DOHH2 (cell line): Measurements from ENCODE around the gene SMYD2.

Experiments
- CTCF ChIP-seq: fragments of 200-600 bp; sonication (generic); IDR thresholded peaks from one replicate; pipeline ENCODE4 v1.5.1; 2014; ENCODE audit warnings: antibody characterized with exemption, mild to moderate bottlenecking, low read depth, low read length; ENCODE audit not compliant: poor library complexity, severe bottlenecking
- EZH2phosphoT487 ChIP-seq: fragments of 200-600 bp; sonication (generic); IDR thresholded peaks from 2 replicates; pipeline ENCODE4 v1.6.1; 2017; ENCODE audit warnings: borderline replicate concordance, mild to moderate bottlenecking, antibody characterized with exemption, low read length, moderate library complexity, mixed read lengths

DNA sequence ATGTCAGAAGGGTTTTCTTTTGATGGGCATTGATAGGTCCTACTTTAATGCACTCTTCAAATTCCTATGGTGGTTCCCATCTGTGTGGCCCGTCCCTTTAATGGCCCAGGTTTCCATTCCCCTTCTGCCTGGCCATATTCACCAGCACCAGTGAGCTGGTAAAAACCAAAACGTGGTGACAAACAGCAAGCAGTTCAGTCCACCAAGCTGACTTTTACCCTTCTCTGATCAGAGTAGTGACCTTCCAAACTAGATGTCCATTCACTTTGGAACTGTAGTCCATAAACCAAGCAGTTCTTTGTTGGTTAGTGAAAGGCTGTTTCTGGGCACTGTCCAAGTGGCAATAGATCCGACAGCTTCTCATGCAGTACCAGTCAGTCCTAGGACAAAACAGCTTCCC lies 60.5 kb downstream of the SMYD2 start:
- TF ChIP-seq CTCF (no peak), EZH2phosphoT487 (no peak)
